HepG2 (cell line): ENCODE results near the gene UBE3A. TPM values are rescaled to one million over a fixed set of nuclear protein-coding genes. Genes with fewer than 3 reads are reported as not detected.

Experiments used
- ATAD3A ChIP-seq: sonication (generic); formaldehyde crosslinking; IDR thresholded peaks from 2 replicates; pipeline ENCODE4 v1.4.0; 2020; ENCODE audit warnings: missing genetic modification reagents
- DPF2 ChIP-seq: sonication (generic); formaldehyde crosslinking; IDR thresholded peaks from 2 replicates; pipeline ENCODE4 v1.4.0; 2020; ENCODE audit warnings: mild to moderate bottlenecking, low read depth, missing genetic modification reagents, borderline replicate concordance
- E2F5 ChIP-seq: sonication (generic); formaldehyde crosslinking; conservative IDR thresholded peaks from 2 replicates; pipeline ENCODE4 v1.4.0; 2020; ENCODE audit warnings: missing genetic modification reagents
- GLI4 ChIP-seq: sonication (generic); formaldehyde crosslinking; IDR thresholded peaks from 2 replicates; pipeline ENCODE4 v1.5.1; 2020; ENCODE audit warnings: missing genetic modification reagents, mild to moderate bottlenecking, moderate library complexity, borderline replicate concordance
- GPN1 ChIP-seq: sonication (generic); formaldehyde crosslinking; IDR thresholded peaks from 2 replicates; pipeline ENCODE4 v1.5.1; 2020; ENCODE audit warnings: missing genetic modification reagents, borderline replicate concordance
- MTF1 ChIP-seq: sonication (generic); formaldehyde crosslinking; IDR thresholded peaks from 2 replicates; pipeline ENCODE4 v1.5.0; 2020; ENCODE audit warnings: missing genetic modification reagents
- NFKB2 ChIP-seq: sonication (generic); formaldehyde crosslinking; IDR thresholded peaks from 2 replicates; pipeline ENCODE4 v1.4.0; 2020; ENCODE audit warnings: missing genetic modification reagents, borderline replicate concordance
- NR3C1 ChIP-seq: sonication (generic); formaldehyde crosslinking; IDR thresholded peaks from 2 replicates; pipeline ENCODE4 v1.4.0; 2020; ENCODE audit warnings: missing genetic modification reagents
- PHF8 ChIP-seq: sonication (generic); formaldehyde crosslinking; IDR thresholded peaks from 2 replicates; pipeline ENCODE4 v1.5.0; 2020; ENCODE audit warnings: missing genetic modification reagents
- RBFOX2 ChIP-seq: fragments of 200-400 bp; formaldehyde crosslinking; IDR thresholded peaks from 2 replicates; pipeline ENCODE4 v1.6.1; 2017; ENCODE audit warnings: low read depth, mild to moderate bottlenecking, low read length
- SALL1 ChIP-seq: sonication (generic); formaldehyde crosslinking; IDR thresholded peaks from 2 replicates; pipeline ENCODE4 v1.8.0; 2022; ENCODE audit warnings: mild to moderate bottlenecking, missing genetic modification reagents
- SAP130 ChIP-seq: IDR thresholded peaks from 2 replicates; pipeline ENCODE4 v1.6.1; 2016; ENCODE audit warnings: low read depth
- SATB2 ChIP-seq: sonication (generic); formaldehyde crosslinking; IDR thresholded peaks from 2 replicates; pipeline ENCODE4 v1.5.0; 2020; ENCODE audit warnings: missing genetic modification reagents
- SOX5 ChIP-seq: IDR thresholded peaks from 2 replicates; pipeline ENCODE4 v1.6.1; 2016; ENCODE audit warnings: borderline replicate concordance
- ZBTB10 ChIP-seq: sonication (generic); formaldehyde crosslinking; IDR thresholded peaks from 2 replicates; pipeline ENCODE4 v1.4.0; 2020; ENCODE audit warnings: missing genetic modification reagents, borderline replicate concordance
- ZBTB38 ChIP-seq: sonication (generic); formaldehyde crosslinking; IDR thresholded peaks from 2 replicates; pipeline ENCODE4 v1.5.1; 2020; ENCODE audit warnings: mild to moderate bottlenecking, missing genetic modification reagents
- ZBTB7B ChIP-seq: sonication (generic); formaldehyde crosslinking; IDR thresholded peaks from 2 replicates; pipeline ENCODE4 v1.4.0; 2020; ENCODE audit warnings: missing genetic modification reagents
- ZNF160 ChIP-seq: sonication (generic); formaldehyde crosslinking; IDR thresholded peaks from 2 replicates; pipeline ENCODE4 v1.8.0; 2022; ENCODE audit warnings: mild to moderate bottlenecking, inconsistent platforms, missing genetic modification reagents
- ZNF20 ChIP-seq: sonication (generic); formaldehyde crosslinking; IDR thresholded peaks from 2 replicates; pipeline ENCODE4 v1.4.0; 2020; ENCODE audit warnings: mild to moderate bottlenecking, moderate library complexity, missing genetic modification reagents
- ZNF230 ChIP-seq: sonication (generic); formaldehyde crosslinking; IDR thresholded peaks from 2 replicates; pipeline ENCODE4 v1.4.0; 2020; ENCODE audit warnings: mild to moderate bottlenecking, missing genetic modification reagents
- ZNF678 ChIP-seq: sonication (generic); formaldehyde crosslinking; IDR thresholded peaks from 2 replicates; pipeline ENCODE4 v1.4.0; 2020; ENCODE audit warnings: mild to moderate bottlenecking, missing genetic modification reagents
- ZNF746 ChIP-seq: sonication (generic); formaldehyde crosslinking; IDR thresholded peaks from 2 replicates; pipeline ENCODE4 v1.8.0; 2022; ENCODE audit warnings: mild to moderate bottlenecking, missing genetic modification reagents
- polyA plus RNA-seq, 8 experiments: library from polyadenylated mRNA; depleted of rRNA in 3 of 8; stranded (reverse) in 7 of 8; unstranded in 1 of 8; fragments of >200 nt; fragmentation: Illumina TruSeq in 4 of 8; extraction: Trizol in 4 of 8; gene quantifications; 2 replicates each; pipeline versions ENCODE4 v1.2.1 to v1.2.3, GENCODE V29; 2011 to 2016; ENCODE audit warnings: low read depth in 4 of 8, missing spikeins in 1 of 8, mixed read lengths in 1 of 8; ENCODE audit not compliant: insufficient read depth in 1 of 8
- total RNA-seq, 5 experiments: library from RNA; depleted of rRNA; stranded (reverse); fragments of >200 nt; fragmentation: Illumina TruSeq; extraction: Trizol; gene quantifications; 2 replicates each; pipeline ENCODE4 v1.2.3, GENCODE V29; 2016; ENCODE audit warnings: low read depth in 1 of 5
- TF ChIP-seq, protein P1 (sequence below): IDR thresholded peaks from 2 replicates; pipeline ENCODE4 v1.6.1; 2012; ENCODE audit warnings: inconsistent platforms
- TF ChIP-seq, protein P2 (sequence below): sonication (generic); formaldehyde crosslinking; IDR thresholded peaks from 2 replicates; pipeline ENCODE4 v1.5.0; 2020; ENCODE audit warnings: mild to moderate bottlenecking, missing genetic modification reagents
- TF ChIP-seq, protein P3 (sequence below): sonication (generic); formaldehyde crosslinking; IDR thresholded peaks from 2 replicates; pipeline ENCODE4 v1.4.0; 2020; ENCODE audit warnings: missing genetic modification reagents
- TF ChIP-seq, protein P4 (sequence below): sonication (generic); formaldehyde crosslinking; IDR thresholded peaks from 2 replicates; pipeline ENCODE4 v1.4.0; 2020; ENCODE audit warnings: missing genetic modification reagents

UBE3A gene
- total and polyA plus RNA-seq, 2 of the 13 experiments (the other 11 are each of a cell fraction or from before 2014, with no cell fraction given): 17.3 to 80.5 TPM

- TF ChIP-seq GLI4 (CRISPR knock-in tag): 0 out of 2 replicates have a peak, but pooled peaks have one; percentile 14
- no peak for TF ChIP-seq GPN1
- TF ChIP-seq ZNF678 (CRISPR knock-in tag): no peak
- no peak for TF ChIP-seq NFKB2 (CRISPR knock-in tag)
- TF ChIP-seq ZBTB7B (CRISPR knock-in tag): no peak; the same call in 1 of the 2 replicates
- no peak for TF ChIP-seq ZBTB10 (CRISPR knock-in tag)
- TF ChIP-seq ZNF160 (CRISPR knock-in tag): 0 out of 2 replicates have a peak, but pooled peaks have one; percentile 43
- TF ChIP-seq, protein P1, sequence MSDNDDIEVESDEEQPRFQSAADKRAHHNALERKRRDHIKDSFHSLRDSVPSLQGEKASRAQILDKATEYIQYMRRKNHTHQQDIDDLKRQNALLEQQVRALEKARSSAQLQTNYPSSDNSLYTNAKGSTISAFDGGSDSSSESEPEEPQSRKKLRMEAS: no peak; the same call in 1 of the 2 replicates
- TF ChIP-seq SOX5 (CRISPR knock-in tag): no peak
- peak; percentile 50 for TF ChIP-seq SAP130 (CRISPR knock-in tag)
- TF ChIP-seq ZBTB38 (CRISPR knock-in tag): no peak
- TF ChIP-seq DPF2 (CRISPR knock-in tag): no peak
- no peak for TF ChIP-seq SATB2 (CRISPR knock-in tag)
- TF ChIP-seq PHF8 (CRISPR knock-in tag): peak; percentile 75
- no peak for TF ChIP-seq E2F5 (CRISPR knock-in tag)
- TF ChIP-seq, protein P2, sequence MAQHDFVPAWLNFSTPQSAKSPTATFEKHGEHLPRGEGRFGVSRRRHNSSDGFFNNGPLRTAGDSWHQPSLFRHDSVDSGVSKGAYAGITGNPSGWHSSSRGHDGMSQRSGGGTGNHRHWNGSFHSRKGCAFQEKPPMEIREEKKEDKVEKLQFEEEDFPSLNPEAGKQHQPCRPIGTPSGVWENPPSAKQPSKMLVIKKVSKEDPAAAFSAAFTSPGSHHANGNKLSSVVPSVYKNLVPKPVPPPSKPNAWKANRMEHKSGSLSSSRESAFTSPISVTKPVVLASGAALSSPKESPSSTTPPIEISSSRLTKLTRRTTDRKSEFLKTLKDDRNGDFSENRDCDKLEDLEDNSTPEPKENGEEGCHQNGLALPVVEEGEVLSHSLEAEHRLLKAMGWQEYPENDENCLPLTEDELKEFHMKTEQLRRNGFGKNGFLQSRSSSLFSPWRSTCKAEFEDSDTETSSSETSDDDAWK (CRISPR knock-in tag): no peak
- TF ChIP-seq RBFOX2: peak; percentile 90
- peak; percentile 57; the same call in 1 of the 2 replicates for TF ChIP-seq SALL1 (CRISPR knock-in tag)
- TF ChIP-seq MTF1: no peak
- no peak for TF ChIP-seq ATAD3A (CRISPR knock-in tag)
- TF ChIP-seq, protein P3, sequence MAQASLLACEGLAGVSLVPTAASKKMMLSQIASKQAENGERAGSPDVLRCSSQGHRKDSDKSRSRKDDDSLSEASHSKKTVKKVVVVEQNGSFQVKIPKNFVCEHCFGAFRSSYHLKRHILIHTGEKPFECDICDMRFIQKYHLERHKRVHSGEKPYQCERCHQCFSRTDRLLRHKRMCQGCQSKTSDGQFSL (CRISPR knock-in tag): no peak
- no peak for TF ChIP-seq ZNF20 (CRISPR knock-in tag)
- no peak for TF ChIP-seq ZNF230 (CRISPR knock-in tag)
- peak; percentile 5; the same call in 1 of the 2 replicates for TF ChIP-seq ZNF746 (CRISPR knock-in tag)
- TF ChIP-seq NR3C1 (CRISPR knock-in tag): 0 out of 2 replicates have a peak, but pooled peaks have one; percentile 19
- TF ChIP-seq, protein P4, sequence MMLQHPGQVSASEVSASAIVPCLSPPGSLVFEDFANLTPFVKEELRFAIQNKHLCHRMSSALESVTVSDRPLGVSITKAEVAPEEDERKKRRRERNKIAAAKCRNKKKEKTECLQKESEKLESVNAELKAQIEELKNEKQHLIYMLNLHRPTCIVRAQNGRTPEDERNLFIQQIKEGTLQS: 0 out of 2 replicates have a peak, but pooled peaks have one; percentile 7
Measured at GRCh38 chr15:25438601-25439368, at the start of gene UBE3A (continued).
